PC-3 (cell line): ENCODE results near the gene TBC1D14. TPM values are rescaled to one million over a fixed set of nuclear protein-coding genes. Genes with fewer than 3 reads are reported as not detected.
"Not testable (repeated sequence)": the region's sequence is repeated elsewhere in the genome, so short reads cannot be mapped to it uniquely, and the experiment has no call there.

Source experiments
- ATAC-seq: fragments of 200-7000 bp; cut with Tn5 transposase; 2 replicates; pipeline ENCODE4 v1.9.1; 2020; ENCODE audit warnings: mild to moderate bottlenecking, moderate library complexity
- BruUV-seq: library from RNA; stranded (reverse); fragments of 400-500 nt; replicated peaks from 2 replicates; lab custom pipeline; 2021; lab: Mats Ljungman, UMichigan
- CTCF ChIA-PET: fragments of 300-600 bp; sonication (Branson Sonifier 250); formaldehyde crosslinking; loops from one replicate; lab custom pipeline; 2022; ENCODE audit warnings: antibody characterized with exemption; lab: Charles Lee
- POLR2A ChIA-PET: fragments of 300-600 bp; sonication (Branson Sonifier 250); formaldehyde crosslinking; loops from one replicate; lab custom pipeline; 2022; ENCODE audit warnings: antibody characterized with exemption; ENCODE audit not compliant: unreplicated experiment; lab: Charles Lee
- DNase-seq: peaks from one replicate; pipeline ENCODE4 v3.0.0-alpha.2; 2015
- H2AFZ ChIP-seq: fragments of 300-600 bp; sonication (generic); 2 replicates; pipeline ENCODE4 v1.6.0; 2016; ENCODE audit warnings: antibody characterized with exemption, low read length
- H3F3A ChIP-seq: fragments of 300-600 bp; sonication (generic); one replicate; pipeline ENCODE4 v1.6.0; 2017; ENCODE audit warnings: antibody characterized with exemption, low read length, control low read depth, mild to moderate bottlenecking; ENCODE audit not compliant: unreplicated experiment
- H3K27ac ChIP-seq: fragments of 300-600 bp; sonication (generic); 2 replicates; pipeline ENCODE4 v1.5.1; 2016; ENCODE audit warnings: mild to moderate bottlenecking, low read length
- H3K27me3 ChIP-seq: fragments of 300-600 bp; sonication (generic); 2 replicates; pipeline ENCODE4 v1.6.1; 2016; ENCODE audit warnings: low read length, mixed read lengths
- H3K36me3 ChIP-seq: fragments of 300-600 bp; sonication (generic); 2 replicates; pipeline ENCODE4 v1.6.1; 2016; ENCODE audit warnings: low read depth, mixed run types, low read length, mixed read lengths
- H3K4me1 ChIP-seq: fragments of 300-600 bp; sonication (generic); 2 replicates; pipeline ENCODE4 v1.5.1; 2016; ENCODE audit warnings: low read length; ENCODE audit not compliant: insufficient read depth
- H3K4me2 ChIP-seq: fragments of 300-600 bp; sonication (generic); 2 replicates; pipeline ENCODE4 v1.6.0; 2016; ENCODE audit warnings: low read length
- H3K4me3 ChIP-seq: fragments of 300-600 bp; sonication (generic); 2 replicates; pipeline ENCODE4 v1.5.1; 2016; ENCODE audit warnings: mild to moderate bottlenecking, low read length, mixed read lengths
- H3K79me2 ChIP-seq: fragments of 300-600 bp; sonication (generic); 2 replicates; pipeline ENCODE4 v1.6.1; 2017; ENCODE audit warnings: low read length, mixed read lengths
- H3K9ac ChIP-seq: fragments of 300-600 bp; sonication (generic); 2 replicates; pipeline ENCODE4 v1.6.0; 2016; ENCODE audit warnings: mild to moderate bottlenecking, low read length
- H3K9me2 ChIP-seq: fragments of 300-600 bp; sonication (generic); replicated peaks from 2 replicates; pipeline ENCODE4 v1.6.1; 2016; ENCODE audit warnings: mixed run types, low read length, mixed read lengths
- H3K9me3 ChIP-seq: fragments of 300-600 bp; sonication (generic); 2 replicates; pipeline ENCODE4 v1.6.1; 2016; ENCODE audit warnings: low read length, mixed read lengths
- H4K20me1 ChIP-seq: fragments of 300-600 bp; sonication (generic); 2 replicates; pipeline ENCODE4 v1.6.1; 2016; ENCODE audit warnings: low read length, mixed read lengths
- CTCF ChIP-seq: fragments of 300-600 bp; sonication (generic); conservative IDR thresholded peaks from 2 replicates; pipeline ENCODE4 v1.5.1; 2017; ENCODE audit warnings: antibody characterized with exemption, low read depth, mild to moderate bottlenecking, low read length
- EZH2 ChIP-seq: fragments of 300-600 bp; sonication (generic); IDR thresholded peaks from one replicate; pipeline ENCODE4 v1.6.1; 2017; ENCODE audit warnings: antibody characterized with exemption, mild to moderate bottlenecking, low read length; ENCODE audit not compliant: unreplicated experiment
- EZH2phosphoT487 ChIP-seq: fragments of 300-600 bp; sonication (generic); IDR thresholded peaks from 2 replicates; pipeline ENCODE4 v1.6.1; 2018; ENCODE audit warnings: mild to moderate bottlenecking, antibody characterized with exemption, low read length, borderline replicate concordance
- intact Hi-C: fragments of 100-400 bp; cut with micrococcal nuclease; formaldehyde crosslinking; loops from 2 replicates; pipeline ENCODE4 v1.9.0; 2023
- total RNA-seq: library from RNA; depleted of rRNA; stranded (reverse); fragments of >200 nt; gene quantifications from 2 replicates; pipeline ENCODE4 v1.2.3, GENCODE V29; 2014

Gene TBC1D14
- total RNA-seq, 1 experiment from 2014 or later = 33.0 TPM

- Histone ChIP-seq H3K4me3 (no peak overlapping the region), H3K4me2 (no peak overlapping the region), H3K9ac (no peak overlapping the region), H4K20me1 (no peaks in the 10 kb centered on the region), H3K9me2 (no peaks in the 10 kb centered on the region), H3K27me3 (no peaks in the 10 kb centered on the region), H3K79me2 (no peaks in the 10 kb centered on the region), H3K4me1 (peaks cover 6% of the 10 kb centered on the region; the same call in 1 of the 2 replicates), H2AFZ (no peak overlapping the region), H3F3A (no peaks in the 10 kb centered on the region), H3K27ac (no peak overlapping the region), H3K36me3 (no peaks in the 10 kb centered on the region), H3K9me3 (no peaks in the 10 kb centered on the region)
- intact Hi-C loops = no loop called here
- ATAC-seq = no peak
- DNase-seq = no peak
- TF ChIP-seq EZH2 = no peak
- no TSS peak for BruUV-seq
- CTCF ChIA-PET = no interaction called here
- POLR2A ChIA-PET = no interaction called here
Observed at GRCh38 chr4:6889101-6889735, 20.4 kb upstream of the TBC1D14 start.

GRCh38 chr4:6889736-6890324, 19.8 kb upstream of the TBC1D14 start:
- no peaks in the 10 kb centered on the region for H3K9me2 ChIP-seq
- no peak overlapping the region for H2AFZ ChIP-seq
- ATAC-seq (no peak), DNase-seq (no peak)
- no peaks in the 10 kb centered on the region for H3K36me3 ChIP-seq
- CTCF ChIA-PET = no interaction called here
- TF ChIP-seq CTCF (no peak), EZH2 (no peak), EZH2phosphoT487 (no peak)
- H3K9me3 ChIP-seq = no peaks in the 10 kb centered on the region
- POLR2A ChIA-PET = no interaction called here
- H3F3A ChIP-seq = no peaks in the 10 kb centered on the region
- H3K9ac ChIP-seq = no peak overlapping the region
- no peak overlapping the region for H3K27ac ChIP-seq
- H3K27me3 ChIP-seq = no peaks in the 10 kb centered on the region
- no peaks in the 10 kb centered on the region for H3K79me2 ChIP-seq
- no peak overlapping the region for H3K4me3 ChIP-seq
- no peak overlapping the region for H3K4me2 ChIP-seq
- no TSS peak for BruUV-seq
- intact Hi-C loops = no loop called here
- H4K20me1 ChIP-seq = no peaks in the 10 kb centered on the region
- peaks cover 6% of the 10 kb centered on the region; the same call in 1 of the 2 replicates for H3K4me1 ChIP-seq

- CTCF ChIA-PET = no interaction called here
- DNase-seq = no peak
- Histone ChIP-seq H3K36me3 (no peaks in the 10 kb centered on the region), H3K79me2 (no peaks in the 10 kb centered on the region), H3K9me3 (no peaks in the 10 kb centered on the region), H4K20me1 (no peaks in the 10 kb centered on the region), H3K4me2 (no peak overlapping the region), H3K4me3 (no peak overlapping the region), H3K9me2 (no peaks in the 10 kb centered on the region), H3F3A (no peaks in the 10 kb centered on the region), H3K27ac (no peak overlapping the region), H3K9ac (no peak overlapping the region), H3K27me3 (no peaks in the 10 kb centered on the region), H2AFZ (no peak overlapping the region), H3K4me1 (peaks cover 6% of the 10 kb centered on the region; the same call in 1 of the 2 replicates)
- ATAC-seq = no peak
- TF ChIP-seq EZH2phosphoT487 (no peak), EZH2 (no peak), CTCF (no peak)
- POLR2A ChIA-PET = no interaction called here
- no TSS peak for BruUV-seq
- intact Hi-C loops = no loop called here
Observed at GRCh38 chr4:6890358-6890757, 19.3 kb upstream of the TBC1D14 start.

GRCh38 chr4:6890971-6891370, 18.7 kb upstream of the TBC1D14 start:
- H3K36me3 ChIP-seq, CTCF ChIA-PET, H2AFZ ChIP-seq, intact Hi-C loops, H3F3A ChIP-seq, POLR2A ChIA-PET, DNase-seq, H3K9me3 ChIP-seq, H3K27ac ChIP-seq, H3K4me3 ChIP-seq, H3K9ac ChIP-seq, ATAC-seq, H3K79me2 ChIP-seq, BruUV-seq, H3K4me2 ChIP-seq, H3K27me3 ChIP-seq, H3K4me1 ChIP-seq, H4K20me1 ChIP-seq, H3K9me2 ChIP-seq: not testable (repeated sequence)
